ENCODE data around the gene HNRNPC. TPM values are rescaled to one million over a fixed set of nuclear protein-coding genes. Genes with fewer than 3 reads are reported as not detected.
"Not testable (repeated sequence)": the region's sequence is repeated elsewhere in the genome, so short reads cannot be mapped to it uniquely, and the experiment has no call there.

The HNRNPC gene
- total RNA-seq, 1 donor from 2014 or later: 238 TPM

DNA sequence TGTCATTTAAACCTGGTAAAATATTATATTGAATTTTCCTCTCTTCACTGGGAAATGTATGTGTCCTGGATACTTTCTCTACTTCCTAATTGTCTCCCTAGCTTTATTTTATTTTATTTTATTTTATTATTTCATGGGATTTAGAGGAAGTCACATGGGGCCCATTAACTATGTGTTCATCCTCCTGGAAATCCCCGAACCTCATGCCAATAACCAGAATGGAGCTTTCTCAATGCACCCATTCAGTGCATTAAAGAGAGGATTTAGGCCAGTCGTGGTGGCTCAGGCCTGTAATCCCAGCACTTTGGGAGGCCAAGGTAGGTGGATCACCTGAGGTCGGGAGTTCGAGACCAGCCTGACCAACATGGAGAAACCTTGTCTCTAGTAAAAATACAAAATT, 9.4 kb upstream of the HNRNPC start:
- intact Hi-C loops (cut with DNase I): no loop called here
- DNase-seq (no peak), ATAC-seq (ENCODE audit: poor library complexity) (no peak)

- no peak for DNase-seq
- intact Hi-C loops (cut with DNase I): no loop called here
- ATAC-seq (ENCODE audit: poor library complexity): no peak
These were observed 6.1 kb upstream of the HNRNPC start for GRCh38 chr14:21275261-21275858.

DNA sequence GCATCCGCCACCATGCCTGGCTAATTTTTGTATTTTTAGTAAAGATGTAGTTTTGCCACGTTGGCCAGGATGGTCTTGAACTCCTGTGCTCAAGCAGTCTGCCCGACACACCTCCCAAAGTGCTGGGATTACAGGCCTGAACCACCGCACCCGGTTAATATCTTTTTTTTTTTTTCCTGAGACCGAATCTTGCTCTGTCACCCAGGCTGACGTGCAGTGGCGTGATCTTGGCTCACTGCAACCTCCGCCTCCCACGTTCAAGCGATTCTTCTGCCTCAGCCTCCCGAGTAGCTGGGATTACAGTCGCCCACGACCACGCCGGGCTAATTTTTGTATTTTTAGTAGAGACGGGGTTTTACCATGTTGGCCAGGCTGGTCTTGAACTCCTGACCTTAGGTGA, 3.4 kb upstream of the HNRNPC start:
- ATAC-seq (ENCODE audit: poor library complexity); DNase-seq; intact Hi-C loops (cut with DNase I): not testable (repeated sequence)

GRCh38 chr14:21268617-21269251, 508 bp downstream of the HNRNPC start:
- ATAC-seq (ENCODE audit: poor library complexity): peak; percentile 11
- DNase-seq: no peak
- intact Hi-C loops (cut with DNase I): no loop called here

DNA sequence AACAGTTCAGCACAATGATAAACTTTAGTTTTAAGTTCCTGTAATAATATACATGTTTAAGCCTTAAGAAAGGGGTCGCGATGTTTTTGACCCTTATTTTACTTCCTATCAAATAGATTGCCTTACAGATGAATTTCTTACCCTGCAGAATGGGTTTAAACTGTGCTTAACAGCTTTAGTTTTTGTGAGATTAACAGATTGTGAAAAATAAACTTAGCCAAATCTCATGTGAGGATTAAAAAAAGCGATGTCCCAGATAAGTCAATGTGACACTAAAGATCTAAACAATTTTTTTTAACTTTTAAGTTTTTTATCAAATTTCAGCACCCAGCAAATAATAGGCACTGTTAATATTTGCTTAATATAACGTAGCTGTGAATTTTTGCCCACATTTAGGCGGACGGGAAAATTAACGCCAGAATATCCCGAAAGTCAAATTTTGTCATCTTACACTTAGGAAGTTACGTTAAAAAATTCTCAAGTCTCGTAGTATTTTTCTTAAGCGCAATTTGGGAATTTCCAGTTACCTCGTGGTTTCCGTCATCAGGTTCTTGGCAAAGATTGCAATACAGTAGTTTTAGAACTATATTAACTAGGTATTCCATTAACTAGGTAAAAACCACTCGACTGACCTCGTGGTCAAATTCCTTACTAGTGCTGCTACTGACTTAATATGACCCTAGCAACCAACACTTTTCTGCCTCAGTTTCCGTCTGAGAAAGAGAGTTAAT, 1.2 kb downstream of the HNRNPC start:
- no peak for DNase-seq
- ATAC-seq (ENCODE audit: poor library complexity): no peak
- intact Hi-C loops (cut with DNase I): no loop called here

DNA sequence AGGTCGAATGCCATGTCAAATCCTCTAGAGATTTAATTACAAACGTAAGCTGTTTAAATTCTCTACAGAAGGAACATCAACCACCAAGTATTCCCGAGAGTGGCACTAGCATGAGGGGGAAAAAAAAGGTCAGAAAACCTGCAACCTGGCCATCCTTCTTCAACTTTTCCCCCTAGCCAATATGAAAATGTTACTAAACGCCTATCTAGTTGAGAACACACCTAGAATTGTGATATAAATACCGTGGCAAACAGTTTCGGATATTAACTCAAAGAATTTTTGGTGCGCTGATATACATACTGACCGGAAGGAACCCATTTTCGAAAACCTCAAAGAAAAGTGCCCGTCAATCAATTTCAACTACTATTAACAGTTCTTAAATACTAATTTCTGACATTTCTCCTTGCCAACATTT, 1.8 kb downstream of the HNRNPC start:
- intact Hi-C loops (cut with DNase I): no loop called here
- DNase-seq (no peak), ATAC-seq (ENCODE audit: poor library complexity) (no peak)

GRCh38 chr14:21264025-21264801, 5.0 kb downstream of the HNRNPC start:
- no peak for ATAC-seq (ENCODE audit: poor library complexity)
- no peak for DNase-seq
- intact Hi-C loops (cut with DNase I): no loop called here

GRCh38 chr14:21263284-21264024, 5.8 kb downstream of the HNRNPC start:
- ATAC-seq (ENCODE audit: poor library complexity) (no peak), DNase-seq (no peak)
- intact Hi-C loops (cut with DNase I): no loop called here

DNA sequence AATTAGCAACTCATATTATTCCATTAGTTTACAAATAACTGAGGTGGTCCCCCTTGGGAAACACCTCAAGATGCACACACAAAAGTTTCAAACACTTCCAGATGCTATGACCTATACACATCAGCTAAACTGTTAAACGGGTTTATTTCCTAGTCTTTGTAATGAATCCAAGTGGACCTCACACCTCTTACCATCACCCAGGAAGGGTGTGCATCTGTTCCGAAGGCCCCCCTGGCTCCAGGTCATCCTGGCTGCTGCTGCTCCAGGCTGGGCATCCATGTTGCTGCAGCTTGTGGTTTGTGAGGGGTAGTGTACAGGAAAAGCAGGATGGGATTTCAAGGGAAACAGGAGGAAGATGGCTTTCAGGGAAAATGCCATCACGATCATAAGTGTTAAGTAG, 6.8 kb downstream of the HNRNPC start:
- intact Hi-C loops (cut with DNase I): no loop called here
- DNase-seq: no peak
- no peak for ATAC-seq (ENCODE audit: poor library complexity)

- intact Hi-C loops (cut with DNase I): no loop called here
- DNase-seq (no peak), ATAC-seq (ENCODE audit: poor library complexity) (no peak)
These were observed 7.4 kb downstream of the HNRNPC start for GRCh38 chr14:21261824-21262223.

- DNase-seq (no peak), ATAC-seq (ENCODE audit: poor library complexity) (no peak)
- intact Hi-C loops (cut with DNase I): no loop called here
These were observed 10.1 kb downstream of the HNRNPC start for GRCh38 chr14:21258889-21259787.

GRCh38 chr14:21258005-21258888, 11.0 kb downstream of the HNRNPC start:
- ATAC-seq (ENCODE audit: poor library complexity) (no peak), DNase-seq (no peak)
- intact Hi-C loops (cut with DNase I): no loop called here

GRCh38 chr14:21257394-21257909, 11.8 kb downstream of the HNRNPC start:
- no peak for DNase-seq
- no peak for ATAC-seq (ENCODE audit: poor library complexity)
- intact Hi-C loops (cut with DNase I): no loop called here

- ATAC-seq (ENCODE audit: poor library complexity) (no peak), DNase-seq (no peak)
- intact Hi-C loops (cut with DNase I): no loop called here
These were observed 12.5 kb downstream of the HNRNPC start for GRCh38 chr14:21256539-21257393.

DNA sequence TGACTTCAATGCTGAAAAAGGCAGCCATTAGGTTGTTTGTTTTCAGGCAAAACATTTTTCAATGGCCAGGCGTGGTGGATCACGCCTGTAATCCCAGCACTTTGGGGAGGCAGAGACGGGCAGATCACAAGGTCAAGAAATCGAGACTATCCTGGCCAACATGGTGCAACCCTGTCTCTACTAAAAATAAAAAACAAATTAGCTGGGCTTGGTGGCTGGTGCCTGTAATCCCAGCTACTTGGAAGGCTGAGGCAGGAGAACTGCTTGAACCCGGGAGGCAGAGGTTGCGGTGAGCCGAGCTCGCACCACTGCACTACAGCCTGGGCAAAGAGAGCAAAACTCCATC, 13.2 kb downstream of the HNRNPC start:
- intact Hi-C loops (cut with DNase I); DNase-seq; ATAC-seq (ENCODE audit: poor library complexity): not testable (repeated sequence)
